HG03066 (cell line): Measurements from ENCODE around the gene NEUROD6.

Experiments
- ATAC-seq: cut with Tn5 transposase; IDR thresholded peaks from one replicate; pipeline ENCODE4 v1.9.1; 2021; ENCODE audit warnings: low read depth; ENCODE audit not compliant: unreplicated experiment

The NEUROD6 gene

DNA sequence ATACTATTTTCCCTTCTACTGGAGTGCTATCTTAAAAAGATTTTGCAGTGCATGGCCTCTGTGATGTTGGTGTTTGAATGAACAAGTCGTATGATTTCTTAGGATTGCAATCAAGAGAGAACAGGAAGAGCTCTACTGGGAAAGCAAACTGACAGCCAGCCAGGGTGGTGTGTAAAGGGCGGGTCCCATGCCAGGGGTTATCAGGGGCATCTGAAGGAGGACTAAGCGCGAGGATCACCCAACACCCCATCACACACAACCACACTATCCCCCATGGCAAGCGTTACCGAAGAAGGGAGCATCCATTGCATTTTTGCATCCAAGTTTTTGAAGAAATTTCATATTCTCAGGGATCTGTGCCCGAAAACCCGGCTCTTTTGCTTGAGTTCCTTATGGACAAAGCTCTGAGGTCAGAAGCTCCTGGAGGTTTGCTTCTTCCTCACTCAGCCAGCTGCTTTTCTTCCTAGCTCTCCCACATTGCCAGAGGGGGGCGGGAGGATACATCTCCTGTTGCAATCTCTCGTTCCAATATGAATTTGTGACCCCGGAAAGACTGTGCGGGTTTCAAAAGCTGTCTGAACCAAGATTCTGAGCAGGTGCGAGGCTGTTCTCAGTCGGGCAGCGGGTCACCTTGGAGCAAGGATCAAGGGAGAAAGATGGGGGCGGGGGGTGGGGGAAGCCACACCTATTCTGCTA is 5.2 kb downstream of the NEUROD6 start:
- ATAC-seq: no peak

DNA sequence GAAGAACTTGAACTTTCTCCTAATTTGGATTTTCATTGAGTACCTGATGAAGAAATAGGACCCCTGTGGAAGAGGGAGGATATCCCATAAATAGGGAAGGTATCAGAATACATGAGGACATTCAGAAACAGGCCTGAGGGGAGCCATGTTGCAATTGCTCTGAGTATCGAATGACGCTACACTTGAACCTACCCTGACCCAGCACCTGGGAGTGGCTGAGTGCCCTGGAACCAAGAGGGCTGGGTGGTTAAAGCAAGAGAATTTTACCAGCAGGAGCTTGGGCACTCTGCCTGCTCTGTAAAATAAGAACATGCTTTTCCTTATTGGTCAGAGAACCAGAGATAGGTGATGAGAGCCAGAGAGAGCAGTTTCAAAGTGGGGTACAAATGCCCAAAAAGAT is 7.2 kb downstream of the NEUROD6 start:
- ATAC-seq: no peak

DNA sequence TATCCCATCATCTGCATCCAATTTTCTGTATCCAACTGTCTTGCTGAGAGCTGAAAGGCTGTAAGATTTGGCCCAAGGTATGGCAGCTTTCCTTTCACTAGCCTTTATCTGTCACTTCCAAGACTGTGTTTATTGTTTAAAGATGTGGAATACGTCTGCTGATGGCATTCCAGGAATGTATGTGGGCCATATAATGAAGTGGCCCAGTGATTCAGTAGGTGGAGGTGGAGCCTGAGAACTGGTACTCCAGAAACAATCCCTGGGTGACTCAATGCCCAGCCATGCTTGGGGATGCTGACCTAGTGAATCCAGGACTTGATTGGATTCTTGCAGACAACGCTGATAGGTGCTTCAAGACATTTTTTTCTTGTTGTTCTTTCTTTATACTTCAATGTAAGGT is 13.5 kb downstream of the NEUROD6 start:
- no peak for ATAC-seq

DNA sequence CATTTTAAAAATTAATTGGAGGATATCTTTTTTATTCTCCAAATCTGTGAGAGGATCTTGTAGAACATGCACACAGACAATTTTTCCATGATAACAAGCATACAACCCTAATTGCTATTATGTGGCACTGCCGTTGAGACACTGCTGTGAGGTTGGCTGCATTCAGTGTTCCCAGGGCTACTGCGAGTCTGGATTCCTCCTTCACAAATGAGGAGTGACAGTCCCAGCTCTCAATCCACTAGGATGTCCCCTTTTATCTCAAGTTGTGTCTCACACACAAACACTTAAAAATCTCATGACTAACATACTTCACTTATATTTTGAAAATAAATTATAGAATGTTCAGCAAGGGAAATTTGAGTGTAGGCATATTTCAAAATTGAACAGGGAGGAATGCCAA is 14.1 kb downstream of the NEUROD6 start:
- no peak for ATAC-seq

DNA sequence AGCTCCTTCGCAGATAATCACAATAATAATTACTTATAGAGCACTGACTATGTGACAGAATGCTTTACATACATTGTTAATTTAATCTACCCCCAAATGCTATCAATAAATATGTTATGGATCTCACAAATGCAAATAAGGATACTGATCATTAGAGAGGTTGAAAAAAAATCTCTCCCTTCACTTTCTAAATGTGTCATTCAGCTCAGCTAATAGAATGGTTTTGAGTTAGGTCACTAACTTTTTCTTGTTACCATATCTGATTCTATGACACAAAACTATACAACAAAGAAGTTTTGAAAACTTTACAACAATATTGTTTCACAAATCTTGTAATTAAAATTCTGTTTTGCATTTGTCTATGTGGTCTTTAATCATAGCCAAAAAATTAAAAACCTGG is 17.4 kb downstream of the NEUROD6 start:
- ATAC-seq: no peak

DNA sequence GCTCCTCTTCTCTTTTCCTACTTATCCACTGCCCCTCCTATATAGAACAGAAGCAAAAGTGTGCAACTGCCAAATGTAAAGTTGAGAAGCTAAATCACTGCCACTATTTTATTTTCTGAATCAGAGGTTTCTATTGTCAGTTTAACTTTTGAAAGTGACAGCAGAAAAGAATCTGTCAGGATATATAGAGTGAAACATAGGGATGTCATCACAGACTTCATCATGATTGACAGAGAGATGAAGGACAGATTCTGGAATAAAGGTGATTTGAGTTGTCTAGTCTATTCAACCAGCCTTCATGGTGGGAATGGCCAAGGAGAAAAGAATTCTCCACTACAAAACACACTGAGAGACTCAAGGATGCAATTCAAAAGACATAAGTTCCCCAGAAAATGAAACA is 19.9 kb downstream of the NEUROD6 start:
- no peak for ATAC-seq

DNA sequence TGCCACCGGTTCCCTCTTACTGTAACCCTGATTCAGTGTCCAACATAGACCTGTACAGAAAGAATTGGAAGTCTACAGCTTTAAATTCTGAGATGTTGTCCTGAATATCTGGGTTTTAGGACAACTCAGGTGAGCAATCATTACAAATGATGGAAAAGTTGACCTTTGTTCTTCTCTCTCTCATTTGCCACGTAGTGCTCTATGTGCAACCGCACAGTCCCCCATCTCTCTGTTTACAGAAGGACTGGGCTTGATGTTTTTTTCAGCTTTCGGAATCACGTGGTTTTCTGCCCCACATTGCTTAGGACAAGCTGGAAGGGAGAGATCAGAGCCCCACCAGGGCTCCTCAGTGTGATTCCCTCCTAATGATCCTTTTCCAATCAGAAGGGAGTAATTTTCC is 22.2 kb downstream of the NEUROD6 start:
- ATAC-seq: no peak

DNA sequence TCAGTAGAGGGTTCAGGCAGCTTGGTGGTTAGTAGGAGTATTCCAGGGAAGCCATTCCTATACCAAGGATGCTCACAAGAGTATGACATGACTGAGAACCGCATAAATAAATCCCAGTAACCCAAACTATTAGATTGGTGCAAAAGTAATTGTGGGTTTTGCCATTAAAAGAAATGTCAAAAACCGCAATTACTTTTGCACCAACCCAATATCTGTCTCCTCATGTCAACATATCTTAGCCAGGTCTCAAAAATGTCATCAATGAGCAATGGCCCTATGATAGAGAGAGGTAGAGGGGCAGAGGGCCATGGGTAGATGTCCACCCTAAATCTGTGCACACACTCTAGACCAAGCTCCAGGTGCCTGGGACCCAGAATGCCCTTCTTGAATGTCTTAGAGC is 23.6 kb downstream of the NEUROD6 start:
- no peak for ATAC-seq

DNA sequence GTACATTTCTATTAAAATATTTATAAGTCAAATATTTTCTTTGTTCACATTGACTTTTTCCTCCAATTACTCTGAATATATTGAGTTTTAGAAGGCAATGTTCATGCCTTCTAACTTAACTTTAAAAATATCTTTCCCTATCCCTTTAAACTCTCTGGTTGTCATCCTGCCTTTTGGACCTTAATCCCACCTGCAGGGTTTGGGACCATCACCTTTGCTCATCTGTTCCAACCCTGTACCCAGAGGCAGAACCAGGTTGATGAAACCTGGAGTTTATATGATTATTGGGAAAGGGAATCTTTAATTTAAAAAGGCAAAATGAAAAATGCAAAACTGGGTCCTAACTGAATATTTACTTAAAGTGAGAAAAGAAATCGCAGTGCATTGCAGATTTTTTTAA is 24.8 kb downstream of the NEUROD6 start:
- no peak for ATAC-seq

DNA sequence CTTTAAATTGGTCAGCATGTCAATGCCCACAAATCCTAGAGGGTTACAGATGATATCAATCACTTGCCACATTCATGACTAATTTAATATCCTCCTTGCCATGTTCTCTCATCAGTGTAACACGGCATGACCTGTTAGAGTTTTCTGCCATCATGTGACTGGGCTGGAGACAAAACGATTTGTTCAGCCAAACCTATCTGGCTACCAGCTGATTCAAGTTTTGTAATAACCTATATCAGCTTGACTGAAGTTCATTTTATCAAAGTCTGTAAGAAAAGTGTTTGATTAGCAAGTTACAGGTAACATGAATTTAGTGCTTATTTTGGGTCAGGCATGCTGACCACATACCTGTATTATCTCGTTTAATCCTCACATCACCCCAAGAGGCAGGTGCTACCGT is 25.7 kb downstream of the NEUROD6 start:
- ATAC-seq: no peak

DNA sequence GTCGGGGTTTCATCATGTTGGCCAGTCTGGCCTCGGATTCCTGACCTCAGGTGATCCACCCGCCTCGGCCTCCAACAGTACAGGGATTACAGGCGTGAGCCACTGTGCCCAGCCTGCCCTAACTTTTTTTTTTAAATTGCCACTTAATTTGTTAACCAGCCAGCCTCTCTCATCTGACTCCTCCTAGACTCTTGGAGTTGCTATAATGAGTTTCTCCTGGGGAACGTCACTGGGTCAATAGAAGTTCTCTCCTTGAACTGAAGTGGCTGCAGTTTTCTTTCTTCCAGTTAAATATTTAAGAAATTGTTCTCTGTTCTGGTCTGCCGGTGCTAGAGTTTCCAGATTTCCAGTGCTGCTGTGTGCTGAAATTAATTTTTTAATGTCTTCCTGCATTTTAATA is 27.6 kb downstream of the NEUROD6 start:
- ATAC-seq: no peak

DNA sequence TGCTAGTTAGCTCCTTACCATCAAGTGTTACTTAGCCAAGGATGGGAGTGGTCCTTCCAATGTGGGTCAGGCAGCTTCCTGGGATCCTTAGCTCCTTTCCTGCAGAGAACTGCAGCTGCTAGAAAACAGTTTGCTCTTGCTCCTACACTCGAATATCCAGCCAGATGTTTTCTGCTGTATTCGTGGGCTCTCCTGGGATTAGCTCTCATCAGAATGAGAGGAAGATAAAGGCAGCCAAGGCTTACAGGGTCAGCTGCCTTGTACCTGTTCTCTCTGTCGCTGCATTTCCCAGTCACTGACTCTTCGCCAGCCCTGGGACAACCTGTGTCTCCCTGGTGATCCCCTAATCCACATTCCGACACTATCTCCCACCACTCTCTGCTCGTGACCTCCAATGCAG is 29.0 kb downstream of the NEUROD6 start:
- no peak for ATAC-seq

DNA sequence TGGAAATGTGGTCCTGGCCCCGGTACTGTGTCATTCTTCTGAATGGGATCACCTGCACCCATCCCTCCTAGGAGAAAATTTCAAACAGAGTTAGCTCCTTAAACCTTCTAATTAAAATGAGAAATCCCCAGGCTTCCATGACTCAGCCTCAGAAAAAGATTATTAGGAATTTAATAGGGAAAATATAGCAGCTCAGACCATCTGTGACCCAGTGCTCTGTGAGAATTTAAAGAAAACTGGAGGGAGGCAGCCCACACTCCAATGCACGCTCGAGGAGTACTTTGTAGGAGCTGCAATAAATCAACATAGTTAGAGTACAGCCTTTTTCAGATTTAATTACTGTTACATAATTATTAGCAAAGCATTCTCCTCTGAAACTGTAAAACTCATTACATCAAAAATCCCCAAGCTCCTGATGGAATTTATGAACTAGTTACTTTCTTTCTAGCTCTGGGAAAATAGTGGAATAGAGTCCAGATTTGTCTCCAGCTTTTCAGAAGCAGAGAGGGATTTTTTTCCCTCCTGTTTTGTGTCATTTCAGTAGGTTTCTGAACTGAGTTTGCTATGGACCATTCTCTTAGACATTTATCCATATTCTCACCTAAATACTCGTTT is 30.1 kb downstream of the NEUROD6 start:
- ATAC-seq: no peak

DNA sequence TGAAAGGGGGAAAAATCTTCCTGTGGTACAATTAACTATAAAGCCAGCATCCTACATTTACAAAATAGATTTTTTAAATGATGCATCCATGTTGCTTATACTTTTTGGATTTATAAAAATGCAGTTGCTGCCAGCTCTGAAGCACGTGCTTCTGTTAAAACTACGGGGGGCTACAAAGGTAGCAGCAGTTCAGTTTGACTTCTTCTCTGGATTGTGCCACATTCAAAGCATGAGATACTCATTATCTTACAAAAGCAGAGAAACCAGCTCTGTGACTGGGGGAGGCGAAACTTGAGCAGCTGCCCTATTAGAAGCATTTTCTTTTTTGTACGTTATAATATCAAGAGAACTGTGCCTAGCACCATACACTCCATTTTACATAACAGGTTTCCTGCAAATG is 31.1 kb downstream of the NEUROD6 start:
- no peak for ATAC-seq

DNA sequence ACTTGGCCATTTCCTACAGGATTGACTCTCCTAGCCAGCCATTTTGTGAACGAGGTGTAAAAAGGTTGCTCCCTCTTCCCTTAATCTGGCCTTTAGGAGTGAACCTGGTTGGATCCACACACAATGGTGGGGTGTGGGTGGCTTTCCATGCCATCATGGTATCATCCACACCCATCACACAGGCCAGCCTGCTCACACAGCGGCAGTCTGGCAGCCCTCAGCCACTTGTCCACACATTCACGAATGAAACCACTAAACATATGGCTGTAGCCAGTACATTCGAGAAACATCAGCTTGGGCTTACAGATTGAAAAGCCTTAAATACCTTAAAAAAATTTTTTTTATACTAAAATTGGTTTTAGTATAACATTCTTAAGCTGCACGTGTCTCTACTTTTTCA is 31.9 kb downstream of the NEUROD6 start:
- ATAC-seq: no peak

DNA sequence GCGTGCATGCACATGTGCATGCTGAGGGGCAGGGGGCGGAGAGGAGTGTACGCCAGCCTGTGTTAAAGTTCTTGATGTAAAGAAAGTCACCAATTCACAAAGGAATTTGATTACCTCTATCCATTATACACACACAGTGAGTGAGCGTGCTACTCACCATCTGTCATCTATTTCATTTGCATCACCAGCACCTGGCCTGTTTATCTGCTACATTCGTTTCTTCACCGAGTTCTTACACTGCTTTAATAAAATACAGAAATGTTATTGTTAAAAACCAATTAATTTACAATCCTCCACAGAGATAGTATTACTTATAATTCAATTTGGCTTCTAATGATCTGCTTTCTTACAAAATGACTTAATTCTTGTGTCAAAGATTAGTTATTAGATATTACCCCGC is 32.6 kb downstream of the NEUROD6 start:
- ATAC-seq: no peak

DNA sequence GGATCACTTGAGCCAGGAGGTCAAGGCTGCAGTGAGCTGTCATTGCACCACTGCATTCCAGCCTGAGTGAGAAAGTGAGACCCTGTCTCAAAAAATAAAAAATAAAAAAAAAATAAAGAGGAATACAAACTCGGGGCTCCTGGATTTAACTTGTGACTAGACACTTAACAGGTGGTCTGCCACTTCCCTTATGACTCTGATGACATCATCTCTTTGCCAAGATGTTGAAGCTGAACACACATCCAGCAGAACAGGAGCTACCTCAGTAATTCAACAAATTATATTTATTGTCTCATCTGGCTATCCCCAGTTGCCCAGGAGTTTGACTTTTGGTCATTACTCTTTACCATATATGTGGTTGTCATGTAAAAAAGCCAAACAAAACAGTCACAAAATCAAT is 35.3 kb downstream of the NEUROD6 start:
- ATAC-seq: no peak

DNA sequence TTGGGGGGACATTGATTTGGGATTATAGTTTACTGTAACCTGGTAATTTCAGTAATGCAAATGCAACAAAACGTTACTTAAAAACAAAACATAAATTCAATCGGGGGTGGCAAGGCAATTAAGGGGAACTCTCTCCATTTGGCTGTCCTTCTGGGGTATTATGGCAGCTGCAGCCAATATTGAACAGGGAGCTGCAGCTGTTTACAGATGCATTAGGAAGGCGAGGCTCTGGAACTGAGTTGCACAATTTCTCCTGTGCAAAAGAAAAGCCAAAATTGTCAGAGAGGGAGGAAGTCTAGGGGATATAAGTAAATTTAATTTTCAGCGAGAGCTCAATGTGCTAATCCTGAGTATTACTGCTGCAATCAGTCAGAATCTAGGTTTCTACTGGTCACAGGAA is 36.1 kb downstream of the NEUROD6 start:
- ATAC-seq: no peak

DNA sequence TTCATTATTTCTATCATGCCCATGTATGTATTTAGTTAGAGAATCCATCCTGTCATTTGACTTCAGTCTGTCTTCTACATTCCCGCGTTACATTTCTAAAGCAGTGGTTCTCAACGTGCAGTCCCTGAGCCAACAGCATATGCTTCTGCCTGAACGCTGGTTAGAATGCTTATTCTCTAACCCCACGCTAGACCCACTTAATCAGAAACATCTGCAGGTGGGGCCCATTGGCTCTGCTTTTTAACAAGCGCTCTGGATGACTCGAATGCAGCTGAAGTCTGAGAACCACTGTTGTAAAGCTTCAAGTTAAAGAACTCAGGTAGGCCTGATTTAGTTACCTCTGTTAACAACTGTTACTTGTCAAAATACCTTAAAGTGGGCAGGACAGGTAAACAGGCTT is 38.2 kb downstream of the NEUROD6 start:
- ATAC-seq: no peak

DNA sequence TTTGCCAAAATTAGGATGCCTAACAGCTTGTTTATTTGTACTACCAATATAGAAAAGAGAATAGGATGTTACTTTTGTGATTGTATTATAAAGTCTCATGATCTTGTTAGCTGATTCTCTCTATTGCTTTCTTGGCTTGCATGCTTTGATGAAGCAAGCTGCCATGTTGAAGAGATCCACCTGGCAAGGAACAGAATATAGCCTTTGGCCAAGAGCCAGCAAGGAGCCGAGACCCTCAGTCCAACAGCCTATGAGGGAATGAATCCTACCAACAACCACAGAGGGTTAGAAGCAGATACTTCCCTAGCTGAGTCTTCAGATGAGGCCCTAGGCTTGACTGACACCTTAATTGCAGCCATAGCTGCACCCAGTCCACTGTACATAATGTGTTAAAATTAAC is 41.2 kb downstream of the NEUROD6 start:
- ATAC-seq: no peak

DNA sequence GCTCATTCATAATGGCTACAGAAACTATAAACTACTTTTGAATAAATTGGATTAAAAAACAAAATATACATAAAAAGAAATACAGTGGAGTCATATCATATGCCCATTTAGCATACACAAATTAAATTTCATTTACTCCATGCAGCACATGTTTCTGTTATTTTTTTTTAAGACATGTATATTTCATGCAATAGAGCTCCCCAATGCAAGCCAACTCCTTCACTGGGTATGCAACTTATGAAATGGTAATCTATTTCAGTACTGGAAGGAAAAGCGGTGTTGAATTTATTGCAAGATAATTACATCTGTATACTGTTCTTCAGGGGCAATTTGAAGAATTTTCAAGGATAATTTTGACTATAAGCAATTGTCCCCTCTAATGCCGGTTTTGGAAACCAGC is 49.9 kb downstream of the NEUROD6 start:
- no peak for ATAC-seq
